Astrocyte (in vitro differentiated cells and primary cell): ENCODE data around the gene COL23A1. TPM values are rescaled to one million over a fixed set of nuclear protein-coding genes. Genes with fewer than 3 reads are reported as not detected.
A peak's percentile ranks its signal among the peaks of the same experiment; 100 is the strongest.

Experiments used
- DNase-seq: peaks from one replicate; pipeline ENCODE4 v3.0.0-alpha.2; 2010; ENCODE audit warnings: low read depth
- FAIRE-seq: peaks from 2 replicates; lab custom pipeline; 2011; peaks lifted over from hg19 to GRCh38; lab: Jason Lieb, UNC
- H2AFZ ChIP-seq: 2 replicates; pipeline ENCODE4 v1.6.0; 2012; ENCODE audit warnings: low read depth, low read length, inconsistent platforms
- H3K27ac ChIP-seq: 2 replicates; pipeline ENCODE4 v1.5.1; 2011; ENCODE audit warnings: low read depth, low read length, inconsistent platforms
- H3K27me3 ChIP-seq: 2 replicates; pipeline ENCODE4 v1.6.0; 2011; ENCODE audit warnings: low read length, inconsistent platforms; ENCODE audit not compliant: insufficient read depth
- H3K36me3 ChIP-seq: 2 replicates; pipeline ENCODE4 v1.5.1; 2011; ENCODE audit warnings: low read length, inconsistent platforms; ENCODE audit not compliant: insufficient read depth
- H3K4me1 ChIP-seq: 2 replicates; pipeline ENCODE4 v1.5.1; 2011; ENCODE audit warnings: low read length, inconsistent platforms; ENCODE audit not compliant: insufficient read depth
- H3K4me2 ChIP-seq: 2 replicates; pipeline ENCODE4 v1.6.0; 2012; ENCODE audit warnings: low read length, inconsistent platforms
- H3K4me3 ChIP-seq: 2 replicates; pipeline ENCODE4 v1.5.1; 2011; ENCODE audit warnings: low read depth, mild to moderate bottlenecking, low read length, inconsistent platforms; ENCODE audit not compliant: insufficient read depth
- H3K79me2 ChIP-seq: 2 replicates; pipeline ENCODE4 v1.6.0; 2012; ENCODE audit warnings: mild to moderate bottlenecking, low read length, inconsistent platforms; ENCODE audit not compliant: insufficient read depth
- H3K9ac ChIP-seq: 2 replicates; pipeline ENCODE4 v1.6.0; 2012; ENCODE audit warnings: mild to moderate bottlenecking, low read length, inconsistent platforms
- H3K9me3 ChIP-seq: 2 replicates; pipeline ENCODE4 v1.5.1; 2012; ENCODE audit warnings: low read depth, mild to moderate bottlenecking, low read length, inconsistent platforms; ENCODE audit not compliant: insufficient read depth
- H4K20me1 ChIP-seq: 2 replicates; pipeline ENCODE4 v1.6.0; 2012; ENCODE audit warnings: low read length, inconsistent platforms; ENCODE audit not compliant: insufficient read depth
- H3K27ac Mint-ChIP-seq: one replicate; pipeline ENCODE4 v1.8.0; 2021; ENCODE audit warnings: mild to moderate bottlenecking, mixed read lengths; ENCODE audit not compliant: unreplicated experiment
- H3K27me3 Mint-ChIP-seq: one replicate; pipeline ENCODE4 v1.8.0; 2021; ENCODE audit warnings: low read depth, mixed read lengths; ENCODE audit not compliant: unreplicated experiment
- H3K36me3 Mint-ChIP-seq: one replicate; pipeline ENCODE4 v1.8.0; 2021; ENCODE audit warnings: low read depth, mixed read lengths; ENCODE audit not compliant: unreplicated experiment
- H3K4me1 Mint-ChIP-seq: one replicate; pipeline ENCODE4 v1.8.0; 2021; ENCODE audit warnings: low read depth, mixed read lengths; ENCODE audit not compliant: unreplicated experiment
- H3K4me3 Mint-ChIP-seq: one replicate; pipeline ENCODE4 v1.8.0; 2021; ENCODE audit warnings: mild to moderate bottlenecking, moderate library complexity, mixed read lengths; ENCODE audit not compliant: unreplicated experiment
- H3K9me3 Mint-ChIP-seq: one replicate; pipeline ENCODE4 v1.8.0; 2021; ENCODE audit warnings: mild to moderate bottlenecking, mixed read lengths; ENCODE audit not compliant: unreplicated experiment
- EZH2 ChIP-seq: IDR thresholded peaks from 2 replicates; pipeline ENCODE4 v1.6.1; 2012; ENCODE audit warnings: mild to moderate bottlenecking, low read length, inconsistent platforms; ENCODE audit not compliant: insufficient read depth
- total RNA-seq: library from RNA; stranded (reverse); gene quantifications from 2 replicates; pipeline ENCODE4 v1.2.1, GENCODE V29; 2021
- TF ChIP-seq, protein P1 (sequence below): IDR thresholded peaks from 2 replicates; pipeline ENCODE4 v1.5.1; 2011; ENCODE audit warnings: low read depth, mild to moderate bottlenecking, inconsistent platforms, low read length, moderate library complexity; ENCODE audit not compliant: insufficient read depth

The COL23A1 gene
- total RNA-seq, 1 donor from 2014 or later, result 0.16 TPM

DNA sequence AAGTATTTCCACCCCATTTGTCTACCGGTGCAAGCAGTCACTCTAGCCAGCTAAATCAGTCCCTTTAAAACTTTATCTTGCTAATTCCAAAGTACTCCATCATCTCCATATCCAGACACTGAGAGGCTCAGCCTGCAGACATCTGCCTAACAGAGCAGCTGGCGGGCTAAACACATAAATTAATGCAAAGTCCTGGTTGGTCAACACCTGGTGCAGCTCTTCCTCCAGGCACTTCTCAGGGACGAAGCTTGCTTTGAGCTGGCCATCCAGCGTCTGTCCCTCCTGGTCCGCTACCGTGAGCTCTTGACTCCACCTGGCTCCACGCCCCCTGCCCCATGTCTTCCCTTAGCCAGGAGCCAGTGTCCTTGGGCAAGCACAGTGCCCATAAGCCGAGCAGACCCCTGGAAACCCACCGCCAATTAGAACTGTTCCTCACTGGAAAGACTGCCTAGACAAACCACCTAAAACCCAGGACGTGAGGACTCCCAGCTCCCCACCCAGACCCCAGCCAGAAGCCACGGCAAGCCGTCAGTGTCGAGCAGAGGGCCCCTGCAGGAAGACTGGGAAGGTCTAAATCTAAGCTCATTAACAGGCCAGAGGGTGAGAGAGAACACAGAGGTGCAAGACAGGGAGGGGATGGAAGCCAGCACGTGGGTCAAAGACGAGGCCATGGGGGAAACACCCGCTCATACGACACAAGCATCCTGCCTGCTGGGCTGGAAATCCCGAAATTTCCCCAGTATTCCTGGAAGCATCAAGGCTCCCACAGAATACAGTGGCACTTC is 120.0 kb downstream of the COL23A1 start:
- Histone ChIP-seq H3K4me2 (no peak overlapping the region), H3K9me3 (no peaks in the 10 kb centered on the region), H3K4me3 (no peak overlapping the region), H3K4me1 (no peaks in the 10 kb centered on the region), H3K36me3 (no peaks in the 10 kb centered on the region), H3K27ac (no peak overlapping the region), H4K20me1 (no peaks in the 10 kb centered on the region), H2AFZ (no peak overlapping the region), H3K79me2 (no peaks in the 10 kb centered on the region), H3K9ac (no peak overlapping the region), H3K27me3 (no peaks in the 10 kb centered on the region)
- Mint-ChIP-seq H3K4me1 (peaks cover 16% of the 10 kb centered on the region), H3K9me3 (no peaks in the 10 kb centered on the region), H3K27me3 (peaks cover 30% of the 10 kb centered on the region), H3K4me3 (no peak overlapping the region), H3K36me3 (no peaks in the 10 kb centered on the region), H3K27ac (no peak overlapping the region)
- no peak for TF ChIP-seq EZH2
- no peak for DNase-seq
- FAIRE-seq, result no peak

DNA sequence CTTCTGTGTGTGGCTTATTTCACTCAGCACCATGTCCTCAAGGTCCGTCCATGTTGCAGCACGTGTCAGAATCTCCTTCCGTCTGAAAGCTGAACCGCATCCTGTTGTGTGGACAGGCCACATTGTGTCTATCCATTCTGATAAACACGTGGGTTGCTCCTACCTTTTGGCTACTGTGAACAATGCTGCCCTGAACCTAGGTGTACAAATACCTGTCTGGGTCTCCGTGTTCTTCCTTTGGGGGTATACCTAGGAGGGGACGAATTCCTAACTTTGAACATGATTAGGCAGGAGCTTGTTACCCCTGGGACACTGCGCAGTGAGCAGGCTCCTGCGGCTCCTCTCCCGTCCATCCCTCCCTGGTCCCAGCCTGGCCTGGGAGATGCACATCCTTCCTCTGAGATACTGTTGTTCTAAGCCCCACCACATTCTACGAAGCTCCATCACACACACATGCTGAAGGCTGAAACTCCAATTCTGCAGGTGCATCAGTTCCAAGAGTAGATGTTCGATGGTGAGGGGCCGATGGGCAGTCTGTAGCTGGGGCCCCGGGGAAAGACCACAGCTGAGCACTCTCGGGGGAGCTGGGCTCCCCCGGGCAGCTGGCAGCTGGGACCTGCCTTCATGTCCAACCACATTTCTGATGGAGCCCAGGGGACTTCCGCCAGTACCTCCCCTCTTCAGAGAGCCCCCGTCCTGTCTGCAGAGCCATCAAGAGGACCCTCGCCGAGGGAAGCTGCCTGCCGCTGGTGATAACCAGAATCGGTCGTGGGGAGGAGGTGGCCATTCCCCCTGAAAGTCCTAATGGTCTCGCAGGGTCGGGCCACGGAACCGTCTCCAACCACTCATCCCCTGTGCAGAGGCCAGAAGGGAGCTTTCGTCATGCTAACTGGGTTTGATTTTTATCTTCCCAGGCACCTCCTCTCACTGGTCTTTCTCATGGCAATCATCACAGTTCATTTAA is 120.9 kb downstream of the COL23A1 start:
- Histone ChIP-seq H3K4me1 (no peaks in the 10 kb centered on the region), H3K27me3 (no peaks in the 10 kb centered on the region), H4K20me1 (no peaks in the 10 kb centered on the region), H3K36me3 (no peaks in the 10 kb centered on the region), H3K79me2 (no peaks in the 10 kb centered on the region), H3K9ac (no peak overlapping the region), H2AFZ (no peak overlapping the region), H3K27ac (no peak overlapping the region), H3K9me3 (no peaks in the 10 kb centered on the region), H3K4me2 (no peak overlapping the region), H3K4me3 (no peak overlapping the region)
- no peak for FAIRE-seq
- Mint-ChIP-seq H3K27ac (no peak overlapping the region), H3K4me3 (no peak overlapping the region), H3K27me3 (peaks cover 33% of the 10 kb centered on the region), H3K4me1 (peaks cover 9% of the 10 kb centered on the region), H3K36me3 (no peaks in the 10 kb centered on the region), H3K9me3 (no peaks in the 10 kb centered on the region)
- no peak for TF ChIP-seq EZH2
- TF ChIP-seq, protein P1, sequence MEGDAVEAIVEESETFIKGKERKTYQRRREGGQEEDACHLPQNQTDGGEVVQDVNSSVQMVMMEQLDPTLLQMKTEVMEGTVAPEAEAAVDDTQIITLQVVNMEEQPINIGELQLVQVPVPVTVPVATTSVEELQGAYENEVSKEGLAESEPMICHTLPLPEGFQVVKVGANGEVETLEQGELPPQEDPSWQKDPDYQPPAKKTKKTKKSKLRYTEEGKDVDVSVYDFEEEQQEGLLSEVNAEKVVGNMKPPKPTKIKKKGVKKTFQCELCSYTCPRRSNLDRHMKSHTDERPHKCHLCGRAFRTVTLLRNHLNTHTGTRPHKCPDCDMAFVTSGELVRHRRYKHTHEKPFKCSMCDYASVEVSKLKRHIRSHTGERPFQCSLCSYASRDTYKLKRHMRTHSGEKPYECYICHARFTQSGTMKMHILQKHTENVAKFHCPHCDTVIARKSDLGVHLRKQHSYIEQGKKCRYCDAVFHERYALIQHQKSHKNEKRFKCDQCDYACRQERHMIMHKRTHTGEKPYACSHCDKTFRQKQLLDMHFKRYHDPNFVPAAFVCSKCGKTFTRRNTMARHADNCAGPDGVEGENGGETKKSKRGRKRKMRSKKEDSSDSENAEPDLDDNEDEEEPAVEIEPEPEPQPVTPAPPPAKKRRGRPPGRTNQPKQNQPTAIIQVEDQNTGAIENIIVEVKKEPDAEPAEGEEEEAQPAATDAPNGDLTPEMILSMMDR, result no peak
- no peak for DNase-seq

DNA sequence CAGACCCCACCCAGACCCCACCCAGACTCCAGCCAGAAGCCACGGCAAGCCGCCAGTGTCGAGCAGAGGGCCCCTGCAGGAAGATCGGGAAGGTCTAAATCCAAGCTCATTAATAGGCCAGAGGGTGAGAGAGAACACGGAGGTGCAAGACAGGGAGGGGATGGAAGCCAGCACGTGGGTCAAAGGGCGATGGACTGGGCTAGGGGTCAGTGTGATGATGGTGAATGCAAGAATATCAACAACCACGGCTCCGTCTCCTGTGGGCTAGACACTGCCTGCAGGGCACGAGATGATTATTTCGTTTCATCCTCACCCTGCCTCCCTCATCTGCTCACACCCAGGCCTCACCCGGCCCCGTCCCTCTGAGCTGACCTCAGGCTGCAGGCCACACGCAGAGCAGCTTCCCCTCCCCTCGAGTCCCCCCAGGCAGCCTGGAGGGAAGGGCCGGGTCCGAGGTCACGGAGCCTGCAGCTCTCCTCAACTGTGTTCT is 122.0 kb downstream of the COL23A1 start:
- no peaks in the 10 kb centered on the region for H3K36me3 ChIP-seq
- H2AFZ ChIP-seq, result peak overlapping the region; percentile 41
- no peaks in the 10 kb centered on the region for H3K27me3 ChIP-seq
- no peak for DNase-seq
- no peak overlapping the region for H3K4me3 ChIP-seq
- H3K4me1 ChIP-seq, result no peaks in the 10 kb centered on the region
- H3K27ac ChIP-seq, result no peak overlapping the region
- no peaks in the 10 kb centered on the region for H3K9me3 ChIP-seq
- no peak overlapping the region for H3K27ac Mint-ChIP-seq
- H3K4me1 Mint-ChIP-seq, result no peaks in the 10 kb centered on the region
- H3K79me2 ChIP-seq, result no peaks in the 10 kb centered on the region
- no peaks in the 10 kb centered on the region for H3K9me3 Mint-ChIP-seq
- no peaks in the 10 kb centered on the region for H3K36me3 Mint-ChIP-seq
- TF ChIP-seq EZH2, result no peak
- TF ChIP-seq, protein P1, result no peak
- H3K4me3 Mint-ChIP-seq, result no peak overlapping the region
- no peaks in the 10 kb centered on the region for H4K20me1 ChIP-seq
- H3K4me2 ChIP-seq, result peak overlapping the region; percentile 3
- H3K27me3 Mint-ChIP-seq, result peaks cover 36% of the 10 kb centered on the region
- no peak overlapping the region for H3K9ac ChIP-seq
- FAIRE-seq, result no peak
